Endothelial cell of umbilical vein (primary cell): ENCODE results near the gene SRSF3. TPM values are rescaled to one million over a fixed set of nuclear protein-coding genes. Genes with fewer than 3 reads are reported as not detected.

Experiments used
- BruUV-seq: library from RNA; stranded (reverse); fragments of 400-500 nt; replicated peaks from 2 replicates; lab custom pipeline; 2021; lab: Mats Ljungman, UMichigan
- CTCF ChIA-PET: fragments of 300-600, 350-600 bp; sonication (Branson Sonifier 250); formaldehyde crosslinking; loops from one replicate; lab custom pipeline; 2021; ENCODE audit warnings: antibody characterized with exemption, inconsistent platforms; lab: Charles Lee
- POLR2A ChIA-PET: fragments of 300-600, 350-600 bp; sonication (Branson Sonifier 250); formaldehyde crosslinking; loops from one replicate; lab custom pipeline; 2021; ENCODE audit warnings: antibody characterized with exemption, inconsistent platforms; lab: Charles Lee
- DNase-seq: peaks from one replicate; pipeline ENCODE4 v3.0.0-alpha.2; 2011; ENCODE audit warnings: low read depth, low spot score
- FAIRE-seq: peaks from 2 replicates; lab custom pipeline; 2011; peaks lifted over from hg19 to GRCh38; lab: Jason Lieb, UNC
- H2AFZ ChIP-seq: 2 replicates; pipeline ENCODE4 v1.6.0; 2012; ENCODE audit warnings: low read depth, low read length, control low read depth, inconsistent platforms
- H3K27ac ChIP-seq: 2 replicates; pipeline ENCODE4 v1.5.1; 2011; ENCODE audit warnings: low read depth, mild to moderate bottlenecking, control low read depth, low read length, moderate library complexity; ENCODE audit not compliant: insufficient read depth
- H3K27me3 ChIP-seq, 2 experiments: 2 replicates each; pipeline versions ENCODE4 v1.6.0 to v1.6.1; 2011; ENCODE audit warnings: low read length in 2 of 2, mixed read lengths in 1 of 2; ENCODE audit not compliant: control insufficient read depth in 2 of 2, insufficient read depth in 2 of 2
- H3K36me3 ChIP-seq, 2 experiments: 2 replicates in 1 of 2; 3 replicates in 1 of 2; pipeline ENCODE4 v1.5.1; 2011; ENCODE audit warnings: low read length in 2 of 2, mild to moderate bottlenecking in 1 of 2, moderate library complexity in 1 of 2; ENCODE audit not compliant: control insufficient read depth in 2 of 2, insufficient read depth in 2 of 2; ENCODE audit errors: extremely low read depth in 1 of 2
- H3K4me1 ChIP-seq: 3 replicates; pipeline ENCODE4 v1.5.1; 2011; ENCODE audit warnings: mild to moderate bottlenecking, low read length; ENCODE audit not compliant: control insufficient read depth, insufficient read depth; ENCODE audit errors: extremely low read depth
- H3K4me2 ChIP-seq: 2 replicates; pipeline ENCODE4 v1.6.1; 2011; ENCODE audit warnings: low read length, control low read depth, mixed read lengths; ENCODE audit not compliant: insufficient read depth
- H3K4me3 ChIP-seq, 3 experiments: fragments of 200-600 bp in 1 of 3; sonication (generic), shearing (Covaris generic) in 1 of 3; replicated peaks in 1 of 3; 2 replicates each; pipeline ENCODE4 v1.5.1; 2011 to 2016; ENCODE audit warnings: control low read depth in 3 of 3, low read length in 3 of 3, mild to moderate bottlenecking in 2 of 3, inconsistent platforms in 1 of 3, low read depth in 1 of 3, moderate library complexity in 1 of 3; ENCODE audit not compliant: insufficient read depth in 1 of 3
- H3K79me2 ChIP-seq: 2 replicates; pipeline ENCODE4 v1.6.0; 2012; ENCODE audit warnings: low read length, inconsistent platforms; ENCODE audit not compliant: control insufficient read depth, insufficient read depth
- H3K9ac ChIP-seq: replicated peaks from 2 replicates; pipeline ENCODE3; 2011; ENCODE audit warnings: low read length, control low read depth; ENCODE audit not compliant: insufficient read depth; ENCODE audit errors: extremely low read depth
- H3K9me1 ChIP-seq: replicated peaks from 3 replicates; pipeline ENCODE4 v1.6.0; 2011; ENCODE audit warnings: mild to moderate bottlenecking, low read length; ENCODE audit not compliant: control insufficient read depth, insufficient read depth; ENCODE audit errors: extremely low read depth
- H3K9me3 ChIP-seq: replicated peaks from 2 replicates; pipeline ENCODE4 v1.5.1; 2012; ENCODE audit warnings: low read length, inconsistent platforms; ENCODE audit not compliant: control insufficient read depth, insufficient read depth
- H4K20me1 ChIP-seq: replicated peaks from 2 replicates; pipeline ENCODE3; 2011; ENCODE audit warnings: mild to moderate bottlenecking, low read length; ENCODE audit not compliant: control insufficient read depth, insufficient read depth; ENCODE audit errors: extremely low read depth
- CTCF ChIP-seq, 2 donors: IDR thresholded peaks; 1 replicate in 1 of 2; 2 replicates in 1 of 2; pipeline ENCODE4 v1.5.1; 2011; ENCODE audit warnings: low read length in 2 of 2, mild to moderate bottlenecking in 2 of 2, moderate library complexity in 2 of 2, control low read depth in 1 of 2, inconsistent platforms in 1 of 2, low read depth in 1 of 2; ENCODE audit not compliant: insufficient read depth in 1 of 2; ENCODE audit errors: extremely low read depth in 1 of 2
- GATA2 ChIP-seq: IDR thresholded peaks from 2 replicates; pipeline ENCODE4 v1.7.0; 2011; ENCODE audit warnings: low read depth, mild to moderate bottlenecking, moderate library complexity, mixed read lengths, low read length; ENCODE audit not compliant: insufficient read length, insufficient read depth
- dilution Hi-C: fragments of 300-500 bp; cut with MboI; formaldehyde crosslinking; loops from one replicate; pipeline ENCODE4 v1.15.0; 2019; ENCODE audit warnings: low sequenced_read_pairs; ENCODE audit not compliant: extremely low pct_ligation_motif_present
- intact Hi-C: fragments of 100-400 bp; cut with micrococcal nuclease; formaldehyde crosslinking; loops from one replicate; pipeline ENCODE4 v1.10.0; 2022
- polyA plus RNA-seq, 4 experiments: library from polyadenylated mRNA; depleted of rRNA in 3 of 4; stranded (reverse) in 3 of 4; unstranded in 1 of 4; fragments of >200 nt; gene quantifications; 2 replicates each; pipeline versions ENCODE4 v1.2.1 to v1.2.3, GENCODE V29; 2011 to 2012; ENCODE audit warnings: missing spikeins in 1 of 4
- total RNA-seq: library from RNA; stranded (reverse); gene quantifications from 2 replicates; pipeline ENCODE4 v1.2.3, GENCODE V29; 2021

Gene SRSF3
- total and polyA plus RNA-seq, 2 donors (not counting 3 experiments of a cell fraction or from before 2014, with no cell fraction given) = 317 to 393 TPM

- ChIA-PET POLR2A (interaction anchor here (0.7 kb wide), 1 partner anchor 29 kb away, joined by 4 read pairs; the partner anchor contains the start of gene CDKN1A), CTCF (interaction anchor here (1.4 kb wide), 1 partner anchor 26 kb away, joined by 3 read pairs; no protein-coding TSS in a partner anchor)
- DNase-seq (no peak), FAIRE-seq (peak; percentile 78)
- H3K79me2 ChIP-seq = no peaks in the 10 kb centered on the region
- peak overlapping the region; percentile 82 for H2AFZ ChIP-seq
- no peak overlapping the region for H3K4me3 ChIP-seq
- peak overlapping the region; percentile 50 for H3K9ac ChIP-seq
- no peaks in the 10 kb centered on the region for H3K9me3 ChIP-seq
- TF ChIP-seq GATA2 = peak; percentile 26
- no peak for TF ChIP-seq CTCF (IDR thresholded peaks at IDR 0.05; ENCODE audit: extremely low read depth in 1 of 2, insufficient read depth in 1 of 2, low read depth in 1 of 2, low read length in 2 of 2)
- H3K9me1 ChIP-seq = no peaks in the 10 kb centered on the region
- H3K27me3 ChIP-seq = peaks cover 0 to 3% of the 10 kb centered on the region in 2 experiments
- H3K4me2 ChIP-seq = peak overlapping the region; percentile 79
- BruUV-seq = no TSS peak
- dilution Hi-C loops (no loop called here), intact Hi-C loops (loop anchor here (2.0 kb wide), 1 partner anchor 27 kb away; no protein-coding TSS in a partner anchor)
- H3K4me1 ChIP-seq = peaks cover 16% of the 10 kb centered on the region
- no peaks in the 10 kb centered on the region for H3K36me3 ChIP-seq
- no peak overlapping the region for H3K27ac ChIP-seq
- H4K20me1 ChIP-seq = no peaks in the 10 kb centered on the region
Measured at GRCh38 chr6:36649701-36650484, 55.7 kb downstream of the SRSF3 start.
